SW480 (cell line): ENCODE data around the gene EPHB2.
"Not testable (repeated sequence)": the region's sequence is repeated elsewhere in the genome, so short reads cannot be mapped to it uniquely, and the experiment has no call there.

ENCODE experiments used
- DNase-seq: peaks from one replicate; pipeline ENCODE4 v3.0.0-alpha.2; 2016; ENCODE audit warnings: low spot score

The EPHB2 gene

GRCh38 chr1:22691031-22691753, 19.4 kb upstream of the EPHB2 start:
- no peak for DNase-seq

GRCh38 chr1:22694172-22694571, 16.5 kb upstream of the EPHB2 start:
- no peak for DNase-seq

- DNase-seq: no peak
Measured at GRCh38 chr1:22696610-22697009, 14.0 kb upstream of the EPHB2 start.

- no peak for DNase-seq
Measured at GRCh38 chr1:22697980-22698379, 12.7 kb upstream of the EPHB2 start.

- no peak for DNase-seq
Measured at GRCh38 chr1:22699681-22700520, 10.7 kb upstream of the EPHB2 start.

- peak; percentile 90 for DNase-seq
Measured at GRCh38 chr1:22702296-22703085, 8.1 kb upstream of the EPHB2 start.

GRCh38 chr1:22704440-22705067, 6.1 kb upstream of the EPHB2 start:
- DNase-seq: peak; percentile 75

GRCh38 chr1:22705586-22705985, 5.1 kb upstream of the EPHB2 start:
- DNase-seq: no peak

- not testable (repeated sequence) for DNase-seq
Measured at GRCh38 chr1:22706100-22706499, 4.5 kb upstream of the EPHB2 start.

- DNase-seq: no peak
Measured at GRCh38 chr1:22708777-22709176, 1.9 kb upstream of the EPHB2 start.

GRCh38 chr1:22709227-22709626, 1.4 kb upstream of the EPHB2 start:
- DNase-seq: no peak

- DNase-seq: peak; percentile 20
Measured at GRCh38 chr1:22709891-22710700, 543 bp upstream of the EPHB2 start.

GRCh38 chr1:22711071-22711470, 432 bp downstream of the EPHB2 start:
- DNase-seq: no peak

GRCh38 chr1:22711591-22712501, 1.2 kb downstream of the EPHB2 start:
- peak; percentile 61 for DNase-seq

GRCh38 chr1:22712502-22713271, 2.0 kb downstream of the EPHB2 start:
- peak; percentile 34 for DNase-seq

GRCh38 chr1:22714455-22714854, 3.8 kb downstream of the EPHB2 start:
- no peak for DNase-seq

GRCh38 chr1:22717037-22717760, 6.6 kb downstream of the EPHB2 start:
- no peak for DNase-seq

- DNase-seq: no peak
Measured at GRCh38 chr1:22721122-22721873, 10.7 kb downstream of the EPHB2 start.
